NCI-H1694 (cell line): Measurements from ENCODE around the gene IFI6.

Source experiments
- DNase-seq: peaks from one replicate; lab custom pipeline; 2025; lab: John Stamatoyannopoulos, UW

Gene IFI6

GRCh38 chr1:27672750-27673112, 739 bp upstream of the IFI6 start:
- DNase-seq, result no peak

- no peak for DNase-seq
These were observed 2.1 kb downstream of the IFI6 start for GRCh38 chr1:27669876-27670275.

- peak; percentile 26 for DNase-seq
These were observed 2.9 kb downstream of the IFI6 start for GRCh38 chr1:27668808-27669723.

GRCh38 chr1:27668121-27668807, 3.7 kb downstream of the IFI6 start:
- no peak for DNase-seq

- no peak for DNase-seq
These were observed 5.2 kb downstream of the IFI6 start for GRCh38 chr1:27666791-27667254.

- DNase-seq, result no peak
These were observed 5.7 kb downstream of the IFI6 start for GRCh38 chr1:27666294-27666693.

- DNase-seq, result no peak
These were observed 6.9 kb downstream of the IFI6 start for GRCh38 chr1:27665016-27665651.

GRCh38 chr1:27664291-27664690, 7.7 kb downstream of the IFI6 start:
- no peak for DNase-seq

GRCh38 chr1:27662707-27663393, 9.1 kb downstream of the IFI6 start:
- peak; percentile 65 for DNase-seq

GRCh38 chr1:27662261-27662660, 9.7 kb downstream of the IFI6 start:
- no peak for DNase-seq

GRCh38 chr1:27661412-27662075, 10.4 kb downstream of the IFI6 start:
- DNase-seq, result no peak

- no peak for DNase-seq
These were observed 11.6 kb downstream of the IFI6 start for GRCh38 chr1:27660300-27660835.

GRCh38 chr1:27659497-27660299, 12.3 kb downstream of the IFI6 start:
- DNase-seq, result no peak

- DNase-seq, result no peak
These were observed 13.0 kb downstream of the IFI6 start for GRCh38 chr1:27658951-27659496.

- DNase-seq, result no peak
These were observed 15.7 kb downstream of the IFI6 start for GRCh38 chr1:27656157-27656893.

- no peak for DNase-seq
These were observed 16.6 kb downstream of the IFI6 start for GRCh38 chr1:27655151-27655937.

- no peak for DNase-seq
These were observed 19.7 kb downstream of the IFI6 start for GRCh38 chr1:27652111-27652864.
